Activated CD4-positive, CD25-positive, alpha-beta regulatory T cell treated with anti-CD3 and anti-CD28 coated beads, Interleukin-2, amount 50 U/mL, for 16 hours (primary cell): ENCODE results near the gene PIGL.
"Not testable (repeated sequence)": the region's sequence is repeated elsewhere in the genome, so short reads cannot be mapped to it uniquely, and the experiment has no call there.

Experiments used
- DNase-seq: peaks from one replicate; pipeline ENCODE4 v3.0.0-alpha.2; 2020; ENCODE audit warnings: low read depth, low spot score

Gene PIGL

GRCh38 chr17:16216341-16217001, 539 bp upstream of the PIGL start:
- not testable (repeated sequence) for DNase-seq

GRCh38 chr17:16222406-16222805, 5.4 kb downstream of the PIGL start:
- DNase-seq: no peak

- not testable (repeated sequence) for DNase-seq
These were observed 13.0 kb downstream of the PIGL start for GRCh38 chr17:16229912-16230561.

- DNase-seq: no peak
These were observed 15.4 kb downstream of the PIGL start for GRCh38 chr17:16232391-16232790.

- no peak for DNase-seq
These were observed 22.9 kb downstream of the PIGL start for GRCh38 chr17:16239931-16240330.

- DNase-seq: no peak
These were observed 24.9 kb downstream of the PIGL start for GRCh38 chr17:16241906-16242399.

GRCh38 chr17:16243385-16243784, 26.4 kb downstream of the PIGL start:
- no peak for DNase-seq

- no peak for DNase-seq
These were observed 27.0 kb downstream of the PIGL start for GRCh38 chr17:16243801-16244567.

- DNase-seq: no peak
These were observed 30.6 kb downstream of the PIGL start for GRCh38 chr17:16247586-16247984.

GRCh38 chr17:16250635-16251034, 33.6 kb downstream of the PIGL start:
- no peak for DNase-seq

GRCh38 chr17:16251043-16251442, 34.0 kb downstream of the PIGL start:
- no peak for DNase-seq

GRCh38 chr17:16251556-16251955, 34.5 kb downstream of the PIGL start:
- no peak for DNase-seq

- no peak for DNase-seq
These were observed 37.9 kb downstream of the PIGL start for GRCh38 chr17:16254773-16255400.

GRCh38 chr17:16255481-16255921, 38.5 kb downstream of the PIGL start:
- no peak for DNase-seq

- DNase-seq: no peak
These were observed 41.9 kb downstream of the PIGL start for GRCh38 chr17:16258901-16259300.

GRCh38 chr17:16259926-16260325, 42.9 kb downstream of the PIGL start:
- no peak for DNase-seq

GRCh38 chr17:16261049-16261448, 44.0 kb downstream of the PIGL start:
- no peak for DNase-seq

GRCh38 chr17:16262201-16262600, 45.2 kb downstream of the PIGL start:
- DNase-seq: no peak

GRCh38 chr17:16267174-16267573, 50.2 kb downstream of the PIGL start:
- DNase-seq: no peak

GRCh38 chr17:16269658-16270057, 52.6 kb downstream of the PIGL start:
- no peak for DNase-seq

- no peak for DNase-seq
These were observed 55.3 kb downstream of the PIGL start for GRCh38 chr17:16272111-16272840.
